Neutrophil (primary cell): ENCODE measurements around the gene SPG11.
"Not testable (repeated sequence)": the region's sequence is repeated elsewhere in the genome, so short reads cannot be mapped to it uniquely, and the experiment has no call there.

ENCODE experiments used
- H3K27ac ChIP-seq: fragments of 200-600 bp; sonication (generic); 2 replicates; pipeline ENCODE4 v1.5.1; 2016; ENCODE audit warnings: mild to moderate bottlenecking, moderate library complexity
- H3K27me3 ChIP-seq: fragments of 200-600 bp; sonication (generic); 2 replicates; pipeline ENCODE4 v1.6.0; 2016; ENCODE audit warnings: mild to moderate bottlenecking
- H3K36me3 ChIP-seq: fragments of 200-600 bp; sonication (generic); 2 replicates; pipeline ENCODE4 v1.5.1; 2017
- H3K4me1 ChIP-seq, 2 experiments: fragments of 200-600 bp in 1 of 2; sonication (generic) in 1 of 2; 1 replicate in 1 of 2; 2 replicates in 1 of 2; pipeline versions ENCODE4 v1.5.1 to v1.6.1; 2013 to 2016; ENCODE audit warnings: low read depth in 1 of 2, low read length in 1 of 2, mild to moderate bottlenecking in 1 of 2, moderate library complexity in 1 of 2; ENCODE audit not compliant: control insufficient read depth in 1 of 2, insufficient read depth in 1 of 2
- H3K4me3 ChIP-seq, 2 experiments: fragments of 200-600 bp in 1 of 2; sonication (generic) in 1 of 2; 1 replicate in 1 of 2; 2 replicates in 1 of 2; pipeline ENCODE4 v1.5.1; 2013 to 2016; ENCODE audit warnings: low read depth in 1 of 2, low read length in 1 of 2, mild to moderate bottlenecking in 1 of 2, moderate library complexity in 1 of 2
- H3K9me3 ChIP-seq: fragments of 200-600 bp; sonication (generic); 2 replicates; pipeline ENCODE4 v1.5.1; 2016
- CTCF ChIP-seq: fragments of 200-600 bp; sonication (generic); IDR thresholded peaks from 2 replicates; pipeline ENCODE4 v1.5.1; 2016; ENCODE audit warnings: antibody characterized with exemption

SPG11 gene

GRCh38 chr15:44697014-44697413, 33.6 kb upstream of the SPG11 start:
- Histone ChIP-seq H3K4me1 (no peaks in the 10 kb centered on the region), H3K27me3 (no peaks in the 10 kb centered on the region), H3K4me3 (no peak overlapping the region), H3K9me3 (no peaks in the 10 kb centered on the region), H3K27ac (peak overlapping the region; percentile 59), H3K36me3 (no peaks in the 10 kb centered on the region)
- no peak for TF ChIP-seq CTCF

GRCh38 chr15:44695294-44695693, 31.8 kb upstream of the SPG11 start:
- Histone ChIP-seq H3K4me3 (no peak overlapping the region), H3K36me3 (no peaks in the 10 kb centered on the region), H3K27me3 (no peaks in the 10 kb centered on the region), H3K4me1 (no peaks in the 10 kb centered on the region), H3K27ac (peak overlapping the region; percentile 23), H3K9me3 (no peaks in the 10 kb centered on the region)
- TF ChIP-seq CTCF, result no peak

DNA sequence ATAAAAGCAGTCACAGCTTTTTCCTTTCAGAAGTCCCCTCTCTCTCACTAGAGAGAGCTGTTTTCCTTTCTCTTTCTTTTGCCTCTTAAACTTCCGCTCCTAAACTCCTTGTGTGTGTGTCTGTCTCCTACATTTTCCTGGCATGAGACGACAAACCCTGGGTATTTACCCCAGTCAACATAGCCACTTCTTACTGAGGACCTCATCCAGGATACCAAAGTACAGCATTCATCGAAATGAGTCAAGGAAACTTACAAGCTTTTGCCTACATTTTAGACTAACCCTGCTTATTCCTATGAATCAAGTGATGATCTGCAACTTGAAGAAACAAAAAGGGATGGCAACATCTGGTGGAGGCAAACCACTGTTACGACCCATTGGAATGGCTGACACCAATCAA, 31.0 kb upstream of the SPG11 start:
- H3K4me3 ChIP-seq, result no peak overlapping the region

GRCh38 chr15:44692659-44693058, 29.2 kb upstream of the SPG11 start:
- no peaks in the 10 kb centered on the region for H3K4me1 ChIP-seq
- H3K4me3 ChIP-seq, result no peak overlapping the region
- H3K36me3 ChIP-seq, result no peaks in the 10 kb centered on the region
- TF ChIP-seq CTCF, result no peak
- H3K27ac ChIP-seq, result no peak overlapping the region
- no peaks in the 10 kb centered on the region for H3K27me3 ChIP-seq
- H3K9me3 ChIP-seq, result no peaks in the 10 kb centered on the region

More for the DNA sequence above, 31.0 kb upstream of the SPG11 start:
- no peaks in the 10 kb centered on the region for H3K36me3 ChIP-seq
- no peak overlapping the region for H3K27ac ChIP-seq
- no peaks in the 10 kb centered on the region for H3K4me1 ChIP-seq
- no peaks in the 10 kb centered on the region for H3K9me3 ChIP-seq
- no peaks in the 10 kb centered on the region for H3K27me3 ChIP-seq
- TF ChIP-seq CTCF, result no peak

DNA sequence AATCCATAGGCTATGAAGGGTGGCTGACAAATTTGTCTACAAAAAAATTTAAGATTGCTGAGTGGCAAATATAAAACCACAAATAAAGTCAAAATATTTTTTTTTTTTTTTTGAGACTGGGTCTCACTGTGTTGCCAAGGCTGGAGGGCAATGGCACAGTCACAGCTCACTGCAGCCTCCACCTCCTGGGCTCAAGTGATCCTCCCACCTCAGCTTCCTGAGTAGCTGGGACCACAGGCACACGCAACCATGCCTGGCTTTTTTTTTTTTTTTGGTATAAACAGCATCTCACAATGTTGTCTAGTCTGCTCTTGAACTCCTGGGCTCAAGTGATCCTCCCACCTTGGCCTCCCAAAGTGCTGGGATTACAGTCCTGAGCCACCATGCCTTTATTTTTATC, 26.8 kb upstream of the SPG11 start:
- not testable (repeated sequence) for H3K27me3 ChIP-seq, H3K4me3 ChIP-seq, H3K36me3 ChIP-seq, H3K9me3 ChIP-seq, H3K4me1 ChIP-seq, H3K27ac ChIP-seq

- H3K4me3 ChIP-seq, H3K27me3 ChIP-seq, H3K36me3 ChIP-seq, H3K27ac ChIP-seq, H3K9me3 ChIP-seq, H3K4me1 ChIP-seq: not testable (repeated sequence)
Observed at GRCh38 chr15:44689318-44689717, 25.9 kb upstream of the SPG11 start.

DNA sequence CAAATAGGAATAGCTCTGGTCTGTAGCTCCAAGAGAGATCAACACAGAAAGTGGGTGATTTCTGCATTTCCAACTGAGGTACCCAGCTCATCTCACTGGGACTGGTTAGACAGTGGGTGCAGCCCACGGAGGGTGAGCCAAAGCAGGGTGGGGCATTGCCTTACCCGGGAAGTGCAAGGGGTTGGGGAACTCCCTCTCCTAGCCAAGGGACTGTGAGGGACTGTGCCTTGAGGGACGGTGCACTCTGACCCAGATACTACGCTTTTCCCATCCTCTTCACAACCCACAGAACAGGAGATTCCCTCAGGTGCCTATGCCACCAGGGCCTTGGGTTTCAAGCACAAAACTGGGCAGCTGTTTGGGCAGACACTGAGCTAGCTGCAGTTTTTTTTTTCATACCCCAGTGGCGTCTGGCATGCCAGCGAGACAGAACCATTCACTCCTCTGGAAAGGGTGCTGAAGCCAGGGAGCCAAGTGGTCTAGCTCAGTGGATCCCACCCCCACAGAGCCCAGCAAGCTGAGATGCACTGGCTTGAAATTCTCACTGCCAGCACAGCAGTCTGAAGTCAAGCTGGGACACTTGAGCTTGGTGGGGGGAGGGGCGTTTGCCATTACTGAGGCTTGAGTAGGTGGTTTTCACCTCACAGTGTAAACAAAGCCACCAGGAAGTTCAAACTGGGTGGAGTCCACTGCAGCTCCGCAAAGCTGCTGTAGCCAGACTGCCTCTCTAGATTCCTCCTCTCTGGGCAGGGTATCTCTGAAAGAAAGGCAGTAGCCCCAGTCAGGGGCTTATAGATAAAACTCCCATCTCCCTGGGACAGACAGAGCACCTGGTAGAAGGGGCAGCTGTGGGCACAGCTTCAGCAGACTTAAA, 19.6 kb upstream of the SPG11 start:
- not testable (repeated sequence) for H3K36me3 ChIP-seq, H3K9me3 ChIP-seq, H3K27me3 ChIP-seq
- Histone ChIP-seq H3K4me3 (peak overlapping the region in 1 of 2 experiments; percentile 30), H3K4me1 (peaks cover 16 to 20% of the 10 kb centered on the region in 2 experiments), H3K27ac (peak overlapping the region; percentile 85)
